ENCODE results near the gene GRID2.

DNA sequence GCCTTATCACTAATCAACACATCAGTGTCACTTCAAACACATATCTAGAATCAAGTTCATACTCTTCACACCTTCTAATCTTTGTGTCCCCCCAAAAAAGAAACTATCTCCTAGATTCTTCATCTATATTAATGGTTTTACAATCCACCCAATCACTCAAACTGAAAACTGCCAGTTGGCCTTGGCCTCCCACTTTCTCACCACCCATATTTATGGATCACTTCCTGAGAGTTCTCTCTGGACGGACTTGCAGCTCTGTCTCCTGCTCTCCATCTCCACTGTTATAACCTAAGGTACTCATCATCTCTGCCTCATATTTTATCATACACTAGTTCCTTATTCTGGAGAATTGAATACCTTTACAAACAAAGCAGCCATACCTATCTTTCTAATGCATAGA, 1418.7 kb downstream of the GRID2 start:
- TF ChIP-seq, protein P1, sequence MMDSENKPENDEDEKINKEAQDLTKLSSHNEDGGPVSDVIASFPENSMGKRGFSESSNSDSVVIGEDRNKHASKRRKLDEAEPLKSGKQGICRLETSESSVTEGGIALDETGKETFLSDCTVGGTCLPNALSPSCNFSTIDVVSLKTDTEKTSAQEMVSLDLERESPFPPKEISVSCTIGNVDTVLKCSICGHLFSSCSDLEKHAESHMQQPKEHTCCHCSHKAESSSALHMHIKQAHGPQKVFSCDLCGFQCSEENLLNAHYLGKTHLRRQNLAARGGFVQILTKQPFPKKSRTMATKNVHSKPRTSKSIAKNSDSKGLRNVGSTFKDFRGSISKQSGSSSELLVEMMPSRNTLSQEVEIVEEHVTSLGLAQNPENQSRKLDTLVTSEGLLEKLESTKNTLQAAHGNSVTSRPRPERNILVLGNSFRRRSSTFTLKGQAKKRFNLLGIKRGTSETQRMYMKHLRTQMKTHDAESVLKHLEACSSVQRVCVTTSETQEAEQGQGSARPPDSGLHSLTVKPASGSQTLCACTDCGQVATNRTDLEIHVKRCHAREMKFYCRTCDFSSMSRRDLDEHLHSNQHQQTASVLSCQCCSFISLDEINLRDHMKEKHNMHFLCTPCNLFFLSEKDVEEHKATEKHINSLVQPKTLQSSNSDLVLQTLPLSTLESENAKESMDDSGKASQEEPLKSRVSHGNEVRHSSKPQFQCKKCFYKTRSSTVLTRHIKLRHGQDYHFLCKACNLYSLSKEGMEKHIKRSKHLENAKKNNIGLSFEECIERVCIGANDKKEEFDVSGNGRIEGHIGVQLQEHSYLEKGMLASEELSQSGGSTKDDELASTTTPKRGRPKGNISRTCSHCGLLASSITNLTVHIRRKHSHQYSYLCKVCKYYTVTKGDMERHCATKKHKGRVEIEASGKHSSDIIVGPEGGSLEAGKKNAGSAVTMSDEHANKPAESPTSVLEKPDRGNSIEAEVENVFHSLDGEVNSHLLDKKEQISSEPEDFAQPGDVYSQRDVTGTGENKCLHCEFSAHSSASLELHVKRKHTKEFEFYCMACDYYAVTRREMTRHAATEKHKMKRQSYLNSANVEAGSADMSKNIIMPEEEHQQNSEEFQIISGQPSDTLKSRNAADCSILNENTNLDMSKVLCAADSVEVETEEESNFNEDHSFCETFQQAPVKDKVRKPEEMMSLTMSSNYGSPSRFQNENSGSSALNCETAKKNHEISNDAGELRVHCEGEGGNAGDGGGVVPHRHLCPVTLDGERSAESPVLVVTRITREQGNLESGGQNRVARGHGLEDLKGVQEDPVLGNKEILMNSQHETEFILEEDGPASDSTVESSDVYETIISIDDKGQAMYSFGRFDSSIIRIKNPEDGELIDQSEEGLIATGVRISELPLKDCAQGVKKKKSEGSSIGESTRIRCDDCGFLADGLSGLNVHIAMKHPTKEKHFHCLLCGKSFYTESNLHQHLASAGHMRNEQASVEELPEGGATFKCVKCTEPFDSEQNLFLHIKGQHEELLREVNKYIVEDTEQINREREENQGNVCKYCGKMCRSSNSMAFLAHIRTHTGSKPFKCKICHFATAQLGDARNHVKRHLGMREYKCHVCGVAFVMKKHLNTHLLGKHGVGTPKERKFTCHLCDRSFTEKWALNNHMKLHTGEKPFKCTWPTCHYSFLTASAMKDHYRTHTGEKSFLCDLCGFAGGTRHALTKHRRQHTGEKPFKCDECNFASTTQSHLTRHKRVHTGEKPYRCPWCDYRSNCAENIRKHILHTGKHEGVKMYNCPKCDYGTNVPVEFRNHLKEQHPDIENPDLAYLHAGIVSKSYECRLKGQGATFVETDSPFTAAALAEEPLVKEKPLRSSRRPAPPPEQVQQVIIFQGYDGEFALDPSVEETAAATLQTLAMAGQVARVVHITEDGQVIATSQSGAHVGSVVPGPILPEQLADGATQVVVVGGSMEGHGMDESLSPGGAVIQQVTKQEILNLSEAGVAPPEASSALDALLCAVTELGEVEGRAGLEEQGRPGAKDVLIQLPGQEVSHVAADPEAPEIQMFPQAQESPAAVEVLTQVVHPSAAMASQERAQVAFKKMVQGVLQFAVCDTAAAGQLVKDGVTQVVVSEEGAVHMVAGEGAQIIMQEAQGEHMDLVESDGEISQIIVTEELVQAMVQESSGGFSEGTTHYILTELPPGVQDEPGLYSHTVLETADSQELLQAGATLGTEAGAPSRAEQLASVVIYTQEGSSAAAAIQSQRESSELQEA (IDR thresholded peaks at IDR 0.05; ENCODE audit: low read depth): no peak
- TF ChIP-seq ZSCAN32 (CRISPR knock-in tag; IDR thresholded peaks at IDR 0.05) (no peak), SMC3 (conservative IDR thresholded peaks at IDR 0.05; ENCODE audit: insufficient read depth, low read depth, low read length) (no peak)
